Measurements from ENCODE around the gene TMEM184B. TPM values are rescaled to one million over a fixed set of nuclear protein-coding genes. Genes with fewer than 3 reads are reported as not detected.

The TMEM184B gene
- total and polyA plus RNA-seq, 2 donors from 2014 or later: 22.9 to 54.1 TPM

DNA sequence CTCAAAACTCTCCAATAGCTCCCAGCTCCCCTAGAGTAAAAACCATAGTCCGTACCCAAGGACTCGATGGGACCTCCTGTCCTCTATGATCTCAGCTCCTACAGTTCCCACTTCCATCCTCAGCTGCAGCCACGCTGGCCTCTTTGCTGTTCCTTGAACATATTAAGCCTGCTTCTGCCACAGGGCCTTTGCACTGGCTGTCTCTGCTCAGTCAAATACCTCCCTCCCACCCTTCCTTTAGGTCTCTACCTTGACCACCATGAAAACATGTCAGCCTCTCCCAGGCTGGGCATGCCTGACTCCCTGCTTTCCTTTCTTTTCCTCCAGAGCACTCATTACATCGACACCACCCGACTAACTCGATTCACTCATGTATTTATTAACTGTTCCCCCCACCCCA lies 24.5 kb downstream of the TMEM184B start:
- no peaks in the 10 kb centered on the region for H3K27me3 ChIP-seq (ENCODE audit: control insufficient read depth, insufficient read depth, low read length)
- no peak overlapping the region for H3K9ac ChIP-seq (ENCODE audit: low read length in 3 of 3)
- FAIRE-seq (no peak), DNase-seq (no peak)
- H3K4me1 ChIP-seq (ENCODE audit: control insufficient read depth in 2 of 3, insufficient read depth in 2 of 3, low read depth in 1 of 3, low read length in 3 of 3): peaks cover 0 to 4% (median 0%) of the 10 kb centered on the region in 3 donors
- H3K27ac ChIP-seq (ENCODE audit: low read depth in 2 of 2, low read length in 2 of 2): no peak overlapping the region
- H3K9me3 ChIP-seq (ENCODE audit: control insufficient read depth in 2 of 3, insufficient read depth in 1 of 3, low read length in 3 of 3): no peaks in the 10 kb centered on the region
- no peak overlapping the region for H3K4me3 ChIP-seq (ENCODE audit: low read length in 3 of 3)
- TF ChIP-seq, protein P1, sequence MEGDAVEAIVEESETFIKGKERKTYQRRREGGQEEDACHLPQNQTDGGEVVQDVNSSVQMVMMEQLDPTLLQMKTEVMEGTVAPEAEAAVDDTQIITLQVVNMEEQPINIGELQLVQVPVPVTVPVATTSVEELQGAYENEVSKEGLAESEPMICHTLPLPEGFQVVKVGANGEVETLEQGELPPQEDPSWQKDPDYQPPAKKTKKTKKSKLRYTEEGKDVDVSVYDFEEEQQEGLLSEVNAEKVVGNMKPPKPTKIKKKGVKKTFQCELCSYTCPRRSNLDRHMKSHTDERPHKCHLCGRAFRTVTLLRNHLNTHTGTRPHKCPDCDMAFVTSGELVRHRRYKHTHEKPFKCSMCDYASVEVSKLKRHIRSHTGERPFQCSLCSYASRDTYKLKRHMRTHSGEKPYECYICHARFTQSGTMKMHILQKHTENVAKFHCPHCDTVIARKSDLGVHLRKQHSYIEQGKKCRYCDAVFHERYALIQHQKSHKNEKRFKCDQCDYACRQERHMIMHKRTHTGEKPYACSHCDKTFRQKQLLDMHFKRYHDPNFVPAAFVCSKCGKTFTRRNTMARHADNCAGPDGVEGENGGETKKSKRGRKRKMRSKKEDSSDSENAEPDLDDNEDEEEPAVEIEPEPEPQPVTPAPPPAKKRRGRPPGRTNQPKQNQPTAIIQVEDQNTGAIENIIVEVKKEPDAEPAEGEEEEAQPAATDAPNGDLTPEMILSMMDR (IDR thresholded peaks at IDR 0.05; ENCODE audit: borderline replicate concordance, extremely low read depth, insufficient read depth): no peak
- intact Hi-C loops (cut with DNase I): no loop called here
- peaks cover 3 to 17% (median 13%) of the 10 kb centered on the region in 3 donors for H3K36me3 ChIP-seq (ENCODE audit: control insufficient read depth in 2 of 3, insufficient read depth in 3 of 3, low read length in 3 of 3)

DNA sequence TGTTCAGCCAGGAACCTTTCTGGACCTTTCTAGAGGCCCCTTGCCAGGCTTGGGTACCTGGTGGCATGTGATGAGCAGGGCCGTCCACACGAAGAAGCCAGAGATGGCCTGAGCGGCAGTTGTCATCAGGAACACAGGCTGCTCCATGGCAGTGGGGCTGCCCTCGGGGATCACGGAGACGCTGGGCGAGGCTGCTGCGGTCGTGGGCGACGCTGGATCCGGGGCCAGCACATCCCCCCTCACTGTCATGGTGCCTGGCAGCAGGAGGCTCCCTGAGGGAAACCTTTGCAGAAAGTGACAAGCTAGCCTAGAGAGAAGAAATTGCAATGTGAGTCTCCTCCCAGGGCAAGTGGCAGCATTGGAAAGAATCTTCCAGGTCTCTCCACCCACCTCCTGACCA lies 25.1 kb downstream of the TMEM184B start:
- FAIRE-seq (no peak), DNase-seq (no peak)
- Histone ChIP-seq H3K27ac (ENCODE audit: low read depth in 2 of 2, low read length in 2 of 2) (no peak overlapping the region), H3K9ac (ENCODE audit: low read length in 3 of 3) (no peak overlapping the region), H3K36me3 (ENCODE audit: control insufficient read depth in 2 of 3, insufficient read depth in 3 of 3, low read length in 3 of 3) (peaks cover 3 to 17% (median 13%) of the 10 kb centered on the region in 3 donors), H3K27me3 (ENCODE audit: control insufficient read depth, insufficient read depth, low read length) (no peaks in the 10 kb centered on the region), H3K4me1 (ENCODE audit: control insufficient read depth in 2 of 3, insufficient read depth in 2 of 3, low read depth in 1 of 3, low read length in 3 of 3) (peaks cover 0 to 8% (median 0%) of the 10 kb centered on the region in 3 donors), H3K9me3 (ENCODE audit: control insufficient read depth in 2 of 3, insufficient read depth in 1 of 3, low read length in 3 of 3) (no peaks in the 10 kb centered on the region), H3K4me3 (ENCODE audit: low read length in 3 of 3) (no peak overlapping the region)
- intact Hi-C loops (cut with DNase I): no loop called here
- TF ChIP-seq, protein P1 (IDR thresholded peaks at IDR 0.05; ENCODE audit: borderline replicate concordance, extremely low read depth, insufficient read depth): no peak

- Histone ChIP-seq H3K36me3 (ENCODE audit: control insufficient read depth in 2 of 3, insufficient read depth in 3 of 3, low read length in 3 of 3) (peaks cover 3 to 17% (median 13%) of the 10 kb centered on the region in 3 donors), H3K27me3 (ENCODE audit: control insufficient read depth, insufficient read depth, low read length) (no peaks in the 10 kb centered on the region), H3K4me1 (ENCODE audit: control insufficient read depth in 2 of 3, insufficient read depth in 2 of 3, low read depth in 1 of 3, low read length in 3 of 3) (peaks cover 0 to 10% (median 0%) of the 10 kb centered on the region in 3 donors), H3K9me3 (ENCODE audit: control insufficient read depth in 2 of 3, insufficient read depth in 1 of 3, low read length in 3 of 3) (no peaks in the 10 kb centered on the region), H3K27ac (ENCODE audit: low read depth in 2 of 2, low read length in 2 of 2) (no peak overlapping the region), H3K9ac (ENCODE audit: low read length in 3 of 3) (no peak overlapping the region), H3K4me3 (ENCODE audit: low read length in 3 of 3) (no peak overlapping the region)
- TF ChIP-seq, protein P1 (IDR thresholded peaks at IDR 0.05; ENCODE audit: borderline replicate concordance, extremely low read depth, insufficient read depth): no peak
- FAIRE-seq (no peak), DNase-seq (no peak)
- intact Hi-C loops (cut with DNase I): no loop called here
Measured at GRCh38 chr22:38246692-38247091, 26.1 kb downstream of the TMEM184B start.
